Gastroesophageal sphincter (tissue), 4 donors: ENCODE measurements around the gene DIAPH3. TPM values are rescaled to one million over a fixed set of nuclear protein-coding genes. Genes with fewer than 3 reads are reported as not detected.

Experiments
- ATAC-seq: fragments of 150-250 bp; one replicate; pipeline ENCODE4 v1.9.1; 2016; ENCODE audit warnings: mild to moderate bottlenecking, moderate library complexity
- H3K27ac ChIP-seq, 4 donors: fragments of 200-600 bp; sonication (generic) in 3 of 4; 1 replicate in 3 of 4; 2 replicates in 1 of 4; pipeline ENCODE4 v1.5.1; 2016 to 2019
- H3K27me3 ChIP-seq: fragments of 200-600 bp; sonication (generic); one replicate; pipeline ENCODE4 v1.5.1; 2019
- H3K36me3 ChIP-seq, 2 donors: fragments of 200-600 bp; sonication (generic); one replicate each; pipeline ENCODE4 v1.5.1; 2019; ENCODE audit warnings: control low read depth in 1 of 2
- H3K4me1 ChIP-seq, 3 donors: fragments of 200-600 bp; sonication (generic); 1 replicate in 2 of 3; 2 replicates in 1 of 3; pipeline ENCODE4 v1.5.1; 2016 to 2019; ENCODE audit warnings: control low read depth in 2 of 3
- H3K4me3 ChIP-seq, 2 donors: fragments of 200-600 bp; sonication (generic); one replicate each; pipeline ENCODE4 v1.5.1; 2019; ENCODE audit warnings: mild to moderate bottlenecking in 1 of 2, moderate library complexity in 1 of 2
- H3K9me3 ChIP-seq, 3 donors: fragments of 200-600 bp; sonication (generic); one replicate each; pipeline ENCODE4 v1.5.1; 2017 to 2019; ENCODE audit warnings: control low read depth in 2 of 3
- EP300 ChIP-seq: sonication (generic); formaldehyde crosslinking; IDR thresholded peaks from one replicate; pipeline ENCODE4 v1.6.1; 2017; ENCODE audit warnings: antibody characterized with exemption, mild to moderate bottlenecking
- POLR2A ChIP-seq, 2 donors: fragments of 450-650 bp; IDR thresholded peaks; one replicate each; pipeline ENCODE4 v1.6.1; 2017; ENCODE audit warnings: antibody characterized with exemption in 2 of 2, mild to moderate bottlenecking in 2 of 2, moderate library complexity in 1 of 2
- POLR2AphosphoS5 ChIP-seq: sonication (generic); formaldehyde crosslinking; IDR thresholded peaks from one replicate; pipeline ENCODE4 v1.6.1; 2017; ENCODE audit warnings: antibody characterized with exemption
- WGBS, 2 donors: methylation state at CpG; one replicate each; pipeline ENCODE4 v1.1.5; 2018; ENCODE audit warnings: low coverage in 1 of 2; 5-methylcytosine and 5-hydroxymethylcytosine counted together
- total RNA-seq, 4 donors: library from RNA; depleted of rRNA; stranded (reverse); fragments of >200 nt; gene quantifications; one replicate each; pipeline ENCODE4 v1.1.0, GENCODE V29; 2016
- TF ChIP-seq, protein P1 (sequence below), 4 experiments: fragments of 200-600 bp in 2 of 4; fragments of 450-650 bp in 2 of 4; sonication (generic) in 1 of 4; IDR thresholded peaks; one replicate each; pipeline ENCODE4 v1.5.1; 2017 to 2019; ENCODE audit warnings: antibody characterized with exemption in 4 of 4, mild to moderate bottlenecking in 2 of 4, moderate library complexity in 2 of 4

Gene DIAPH3
- total RNA-seq, 4 donors from 2014 or later, result 0.13 to 1.7 (median 0.49) TPM; not detected in 1

DNA sequence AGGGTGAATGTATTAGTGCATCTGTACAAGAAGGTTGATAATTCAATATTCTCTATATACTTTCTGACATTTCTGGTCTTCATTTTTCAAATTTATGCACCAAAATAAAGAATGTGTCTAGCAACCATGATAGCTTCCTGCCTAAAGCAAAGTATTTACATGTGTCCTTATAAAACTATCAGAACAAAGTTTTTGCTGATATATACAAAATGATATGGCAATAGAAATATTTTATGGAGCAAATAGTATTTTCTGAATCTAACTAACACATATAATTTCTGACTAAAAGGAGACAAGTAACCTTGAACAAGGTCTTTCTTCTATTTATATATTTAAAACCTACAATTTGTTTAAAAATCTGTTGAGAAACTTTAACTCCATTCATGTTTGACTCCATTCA lies 184.9 kb downstream of the DIAPH3 start:
- H3K27me3 ChIP-seq, result no peaks in the 10 kb centered on the region
- TF ChIP-seq EP300 (no peak), POLR2AphosphoS5 (no peak), POLR2A (IDR thresholded peaks at IDR 0.05) (no peak)
- TF ChIP-seq, protein P1, sequence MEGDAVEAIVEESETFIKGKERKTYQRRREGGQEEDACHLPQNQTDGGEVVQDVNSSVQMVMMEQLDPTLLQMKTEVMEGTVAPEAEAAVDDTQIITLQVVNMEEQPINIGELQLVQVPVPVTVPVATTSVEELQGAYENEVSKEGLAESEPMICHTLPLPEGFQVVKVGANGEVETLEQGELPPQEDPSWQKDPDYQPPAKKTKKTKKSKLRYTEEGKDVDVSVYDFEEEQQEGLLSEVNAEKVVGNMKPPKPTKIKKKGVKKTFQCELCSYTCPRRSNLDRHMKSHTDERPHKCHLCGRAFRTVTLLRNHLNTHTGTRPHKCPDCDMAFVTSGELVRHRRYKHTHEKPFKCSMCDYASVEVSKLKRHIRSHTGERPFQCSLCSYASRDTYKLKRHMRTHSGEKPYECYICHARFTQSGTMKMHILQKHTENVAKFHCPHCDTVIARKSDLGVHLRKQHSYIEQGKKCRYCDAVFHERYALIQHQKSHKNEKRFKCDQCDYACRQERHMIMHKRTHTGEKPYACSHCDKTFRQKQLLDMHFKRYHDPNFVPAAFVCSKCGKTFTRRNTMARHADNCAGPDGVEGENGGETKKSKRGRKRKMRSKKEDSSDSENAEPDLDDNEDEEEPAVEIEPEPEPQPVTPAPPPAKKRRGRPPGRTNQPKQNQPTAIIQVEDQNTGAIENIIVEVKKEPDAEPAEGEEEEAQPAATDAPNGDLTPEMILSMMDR (IDR thresholded peaks at IDR 0.05), result no peak
- ATAC-seq, result no peak
- H3K4me3 ChIP-seq, result no peak overlapping the region
- no peaks in the 10 kb centered on the region for H3K36me3 ChIP-seq
- H3K4me1 ChIP-seq, result no peaks in the 10 kb centered on the region
- H3K9me3 ChIP-seq, result no peaks in the 10 kb centered on the region
- H3K27ac ChIP-seq, result no peak overlapping the region

DNA sequence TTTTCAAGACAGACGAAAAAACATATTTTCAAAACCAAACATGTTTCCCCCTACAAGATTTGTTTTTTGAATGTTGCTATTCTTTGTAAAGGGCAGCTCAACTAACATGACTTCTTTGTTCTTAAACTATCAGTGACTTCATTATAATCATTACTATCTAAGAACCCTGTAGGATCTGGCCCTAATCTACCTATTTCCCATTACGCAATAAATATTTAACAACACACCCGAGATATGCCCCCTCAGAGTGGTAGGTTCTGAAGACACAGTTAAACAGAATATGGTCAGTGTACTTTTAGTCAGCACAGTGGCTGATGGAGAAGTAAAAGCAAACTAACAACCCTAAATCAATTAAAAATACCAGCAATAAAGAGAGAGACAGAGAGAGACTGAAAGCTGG lies 186.9 kb downstream of the DIAPH3 start:
- WGBS, 2 donors, result 88 to 97% methylated on average over 3 of the region's 3 CpGs

DNA sequence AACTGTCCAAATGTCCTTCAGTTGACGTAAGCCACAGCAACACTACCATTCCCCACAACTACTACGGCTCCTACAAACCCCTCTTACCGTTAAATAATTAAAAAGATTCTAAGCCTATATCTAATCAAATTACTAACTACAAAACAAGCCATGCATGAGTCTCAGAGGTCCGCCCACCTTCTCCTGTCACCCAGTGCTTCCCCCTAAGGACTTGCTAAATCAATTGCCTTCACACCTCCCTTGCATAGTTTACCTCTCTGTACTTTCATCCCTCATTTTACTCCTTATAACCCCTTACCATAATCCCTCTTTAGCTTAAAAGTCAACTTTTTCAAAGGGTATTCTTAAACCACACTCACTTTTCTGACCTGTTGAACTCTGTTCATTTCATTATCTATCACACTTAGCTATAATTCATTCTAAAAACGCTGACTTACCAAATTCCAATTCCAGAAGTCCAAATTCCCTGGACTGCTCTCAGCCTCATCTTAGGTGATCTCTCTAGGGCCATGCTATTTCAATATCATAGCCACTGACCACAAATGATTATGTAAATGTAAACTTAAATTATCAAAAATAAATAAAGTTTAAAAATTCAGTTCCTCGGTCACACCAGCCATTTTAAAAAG lies 187.8 kb downstream of the DIAPH3 start:
- no peak overlapping the region for H3K4me3 ChIP-seq
- no peaks in the 10 kb centered on the region for H3K9me3 ChIP-seq
- no peaks in the 10 kb centered on the region for H3K27me3 ChIP-seq
- H3K4me1 ChIP-seq, result no peaks in the 10 kb centered on the region
- TF ChIP-seq EP300, result no peak
- TF ChIP-seq, protein P1 (IDR thresholded peaks at IDR 0.05), result no peak
- no peak for TF ChIP-seq POLR2AphosphoS5
- TF ChIP-seq POLR2A (IDR thresholded peaks at IDR 0.05), result no peak
- H3K27ac ChIP-seq, result no peak overlapping the region
- ATAC-seq, result no peak
- H3K36me3 ChIP-seq, result no peaks in the 10 kb centered on the region
- WGBS, 2 donors, result 97 to 98% methylated on average over 5 to 6 of the region's 6 CpGs

More for the DNA sequence above, 186.9 kb downstream of the DIAPH3 start:
- Histone ChIP-seq H3K27me3 (no peaks in the 10 kb centered on the region), H3K36me3 (no peaks in the 10 kb centered on the region), H3K4me3 (no peak overlapping the region), H3K27ac (no peak overlapping the region), H3K4me1 (no peaks in the 10 kb centered on the region), H3K9me3 (no peaks in the 10 kb centered on the region)
- no peak for TF ChIP-seq POLR2A (IDR thresholded peaks at IDR 0.05)
- TF ChIP-seq EP300, result no peak
- TF ChIP-seq, protein P1 (IDR thresholded peaks at IDR 0.05), result no peak
- no peak for TF ChIP-seq POLR2AphosphoS5
- no peak for ATAC-seq

DNA sequence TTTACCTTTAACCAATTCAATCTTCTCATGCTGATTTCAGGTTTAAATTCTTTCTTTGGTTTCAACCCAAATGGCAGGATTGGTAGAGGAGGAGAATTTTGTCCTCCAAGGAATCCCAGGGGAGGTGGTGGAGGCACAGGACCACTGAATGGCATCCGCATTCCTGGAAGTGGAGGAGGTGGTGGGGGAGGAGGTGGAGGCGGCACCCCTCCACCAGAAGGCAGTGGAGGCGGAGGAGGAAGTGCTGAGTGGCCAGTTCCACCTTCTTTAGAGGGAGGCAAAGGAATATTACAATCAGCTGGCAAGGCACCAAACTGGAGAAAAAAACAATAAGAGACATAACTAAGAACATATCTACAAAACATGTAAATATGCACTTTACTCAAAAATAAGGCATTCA lies 192.9 kb downstream of the DIAPH3 start:
- TF ChIP-seq POLR2AphosphoS5 (no peak), POLR2A (IDR thresholded peaks at IDR 0.05) (no peak), EP300 (no peak)
- TF ChIP-seq, protein P1 (IDR thresholded peaks at IDR 0.05), result no peak

DNA sequence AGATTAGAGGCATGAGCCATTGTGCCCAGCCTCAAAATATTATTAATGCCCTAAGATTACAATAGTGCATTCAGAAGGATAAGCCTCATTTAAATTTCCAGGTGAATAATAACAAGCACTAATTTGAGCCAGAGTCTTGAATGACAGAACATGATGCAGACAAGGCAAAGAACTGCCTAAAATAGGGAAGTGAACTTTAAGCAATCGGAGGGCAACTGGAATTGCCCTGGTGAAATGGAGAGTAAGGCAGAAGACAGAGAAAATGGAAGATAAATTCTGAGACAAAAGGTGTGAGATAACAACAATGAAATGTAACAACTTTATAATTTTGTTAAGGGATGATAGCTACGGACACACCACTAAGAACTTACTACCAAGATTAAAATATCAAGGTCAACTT lies 199.9 kb downstream of the DIAPH3 start:
- H3K27ac ChIP-seq, result no peak overlapping the region
- H3K9me3 ChIP-seq, result no peaks in the 10 kb centered on the region
- TF ChIP-seq, protein P1 (IDR thresholded peaks at IDR 0.05), result no peak
- TF ChIP-seq EP300, result no peak
- TF ChIP-seq POLR2AphosphoS5, result no peak
- no peak for TF ChIP-seq POLR2A (IDR thresholded peaks at IDR 0.05)
- 83 to 90% methylated on average over 2 of the region's 2 CpGs for WGBS, 2 donors
- H3K4me1 ChIP-seq, result no peaks in the 10 kb centered on the region
- H3K27me3 ChIP-seq, result no peaks in the 10 kb centered on the region
- no peak overlapping the region for H3K4me3 ChIP-seq
- ATAC-seq, result no peak
- H3K36me3 ChIP-seq, result no peaks in the 10 kb centered on the region

More for the DNA sequence above, 192.9 kb downstream of the DIAPH3 start:
- no peaks in the 10 kb centered on the region for H3K4me1 ChIP-seq
- no peaks in the 10 kb centered on the region for H3K9me3 ChIP-seq
- no peak for ATAC-seq
- 94 to 100% methylated on average over 2 of the region's 3 CpGs for WGBS, 2 donors
- H3K4me3 ChIP-seq, result no peak overlapping the region
- no peaks in the 10 kb centered on the region for H3K36me3 ChIP-seq
- no peak overlapping the region for H3K27ac ChIP-seq
- no peaks in the 10 kb centered on the region for H3K27me3 ChIP-seq
